ENCODE results near the gene PAX7. TPM values are rescaled to one million over a fixed set of nuclear protein-coding genes. Genes with fewer than 3 reads are reported as not detected.

PAX7 gene
- polyA plus RNA-seq, 2 of the 4 experiments (the other 2 are of a cell fraction), result 0.23 to 0.48 TPM

DNA sequence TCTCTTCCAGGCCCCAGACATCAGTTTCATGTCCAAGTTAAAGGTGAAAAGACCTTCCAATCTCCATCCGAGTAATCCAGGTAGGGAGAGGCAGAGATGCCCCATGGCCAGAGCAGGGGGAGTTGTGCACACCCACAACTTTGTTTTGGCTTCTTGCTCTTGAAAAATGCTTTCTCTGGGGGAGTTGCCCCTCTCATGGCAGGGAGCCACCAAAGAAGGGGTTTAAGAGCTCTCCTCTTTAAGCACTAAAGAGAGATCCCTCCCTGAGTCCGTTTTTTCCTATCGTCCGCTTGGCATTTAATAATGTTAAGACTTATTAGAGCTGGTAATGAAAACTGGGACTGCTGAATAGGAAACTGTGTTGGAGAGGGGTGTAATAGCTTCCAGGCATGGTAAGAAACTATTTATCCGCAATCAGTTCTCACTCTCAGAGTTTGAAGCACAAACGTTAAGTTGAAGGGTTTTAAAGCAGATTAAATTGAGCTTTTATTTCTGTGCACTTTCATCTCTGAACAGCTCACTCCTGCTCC is 8.3 kb downstream of the PAX7 start:
- Histone ChIP-seq H3K27ac (no peak overlapping the region), H3K4me3 (no peak overlapping the region), H3K4me2 (no peak overlapping the region), H3K9me3 (no peaks in the 10 kb centered on the region), H3K4me1 (no peaks in the 10 kb centered on the region)
- POLR2A ChIA-PET, result no interaction called here
- FAIRE-seq (no peak), DNase-seq (ENCODE audit: low read depth in 1 of 2, low spot score in 1 of 2) (no peak), ATAC-seq (no peak)
- TF ChIP-seq, protein P1, sequence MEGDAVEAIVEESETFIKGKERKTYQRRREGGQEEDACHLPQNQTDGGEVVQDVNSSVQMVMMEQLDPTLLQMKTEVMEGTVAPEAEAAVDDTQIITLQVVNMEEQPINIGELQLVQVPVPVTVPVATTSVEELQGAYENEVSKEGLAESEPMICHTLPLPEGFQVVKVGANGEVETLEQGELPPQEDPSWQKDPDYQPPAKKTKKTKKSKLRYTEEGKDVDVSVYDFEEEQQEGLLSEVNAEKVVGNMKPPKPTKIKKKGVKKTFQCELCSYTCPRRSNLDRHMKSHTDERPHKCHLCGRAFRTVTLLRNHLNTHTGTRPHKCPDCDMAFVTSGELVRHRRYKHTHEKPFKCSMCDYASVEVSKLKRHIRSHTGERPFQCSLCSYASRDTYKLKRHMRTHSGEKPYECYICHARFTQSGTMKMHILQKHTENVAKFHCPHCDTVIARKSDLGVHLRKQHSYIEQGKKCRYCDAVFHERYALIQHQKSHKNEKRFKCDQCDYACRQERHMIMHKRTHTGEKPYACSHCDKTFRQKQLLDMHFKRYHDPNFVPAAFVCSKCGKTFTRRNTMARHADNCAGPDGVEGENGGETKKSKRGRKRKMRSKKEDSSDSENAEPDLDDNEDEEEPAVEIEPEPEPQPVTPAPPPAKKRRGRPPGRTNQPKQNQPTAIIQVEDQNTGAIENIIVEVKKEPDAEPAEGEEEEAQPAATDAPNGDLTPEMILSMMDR (IDR thresholded peaks at IDR 0.05), result no peak
- no peak for TF ChIP-seq EHMT2 (IDR thresholded peaks at IDR 0.05; ENCODE audit: low read depth)
- TF ChIP-seq, protein P2, sequence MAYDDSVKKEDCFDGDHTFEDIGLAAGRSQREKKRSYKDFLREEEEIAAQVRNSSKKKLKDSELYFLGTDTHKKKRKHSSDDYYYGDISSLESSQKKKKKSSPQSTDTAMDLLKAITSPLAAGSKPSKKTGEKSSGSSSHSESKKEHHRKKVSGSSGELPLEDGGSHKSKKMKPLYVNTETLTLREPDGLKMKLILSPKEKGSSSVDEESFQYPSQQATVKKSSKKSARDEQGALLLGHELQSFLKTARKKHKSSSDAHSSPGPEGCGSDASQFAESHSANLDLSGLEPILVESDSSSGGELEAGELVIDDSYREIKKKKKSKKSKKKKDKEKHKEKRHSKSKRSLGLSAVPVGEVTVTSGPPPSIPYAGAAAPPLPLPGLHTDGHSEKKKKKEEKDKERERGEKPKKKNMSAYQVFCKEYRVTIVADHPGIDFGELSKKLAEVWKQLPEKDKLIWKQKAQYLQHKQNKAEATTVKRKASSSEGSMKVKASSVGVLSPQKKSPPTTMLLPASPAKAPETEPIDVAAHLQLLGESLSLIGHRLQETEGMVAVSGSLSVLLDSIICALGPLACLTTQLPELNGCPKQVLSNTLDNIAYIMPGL (CRISPR knock-in tag; IDR thresholded peaks at IDR 0.05; ENCODE audit: borderline replicate concordance), result no peak
- TF ChIP-seq RFX5 (IDR thresholded peaks at IDR 0.05), result no peak
- TF ChIP-seq ZSCAN20 (CRISPR knock-in tag; IDR thresholded peaks at IDR 0.05), result no peak
- TF ChIP-seq RARB (CRISPR knock-in tag; IDR thresholded peaks at IDR 0.05), result no peak
- no peak for TF ChIP-seq KDM1A (IDR thresholded peaks at IDR 0.05; ENCODE audit: low read depth)
- no peak for TF ChIP-seq GATA3 (IDR thresholded peaks at IDR 0.05; ENCODE audit: borderline replicate concordance)
- no peak for TF ChIP-seq CEBPB (IDR thresholded peaks at IDR 0.05)
- 78% methylated on average over 6 of the region's 6 CpGs for WGBS (ENCODE audit: missing lambda C conversion rate)
- CTCF ChIA-PET, result interaction anchor here (0.6 to 1.6 kb wide), 3 partner anchors 42 to 172 kb away, joined by 4 to 7 read pairs (median 4); no protein-coding TSS in a partner anchor

GRCh38 chr1:18639368-18640055 is 8.9 kb downstream of the PAX7 start:
- no peak for TF ChIP-seq MYC (IDR thresholded peaks at IDR 0.05; ENCODE audit: borderline replicate concordance, low read length)
- no peak for TF ChIP-seq TFCP2L1 (CRISPR knock-in tag; IDR thresholded peaks at IDR 0.05)
- no peak for TF ChIP-seq POLR2A (IDR thresholded peaks at IDR 0.05; ENCODE audit: low read length)
- TF ChIP-seq EHF (CRISPR knock-in tag; IDR thresholded peaks at IDR 0.05), result no peak
- no peak for TF ChIP-seq NFE2L2 (conservative IDR thresholded peaks at IDR 0.05; ENCODE audit: low read length)
- no peak for TF ChIP-seq TP53 (CRISPR knock-in tag; IDR thresholded peaks at IDR 0.05)
- no peak for TF ChIP-seq RCOR1 (IDR thresholded peaks at IDR 0.05; ENCODE audit: low read depth, low read length)
- TF ChIP-seq FOSL2 (IDR thresholded peaks at IDR 0.05), result no peak
- no peak for TF ChIP-seq FOSL2 (CRISPR knock-in tag; IDR thresholded peaks at IDR 0.05)
- no peak for TF ChIP-seq NR3C1 (IDR thresholded peaks at IDR 0.05)
- TF ChIP-seq, protein P2 (CRISPR knock-in tag; IDR thresholded peaks at IDR 0.05; ENCODE audit: borderline replicate concordance), result no peak
- TF ChIP-seq, protein P3, sequence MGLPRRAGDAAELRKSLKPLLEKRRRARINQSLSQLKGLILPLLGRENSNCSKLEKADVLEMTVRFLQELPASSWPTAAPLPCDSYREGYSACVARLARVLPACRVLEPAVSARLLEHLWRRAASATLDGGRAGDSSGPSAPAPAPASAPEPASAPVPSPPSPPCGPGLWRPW (IDR thresholded peaks at IDR 0.05), result no peak
- no peak for TF ChIP-seq HDAC2 (IDR thresholded peaks at IDR 0.05)
- no peak for TF ChIP-seq KDM5A (IDR thresholded peaks at IDR 0.05)
- Histone ChIP-seq H3K27ac (no peak overlapping the region), H3K4me3 (no peak overlapping the region), H3K4me2 (no peak overlapping the region), H3K4me1 (no peaks in the 10 kb centered on the region), H3K9me3 (no peaks in the 10 kb centered on the region)
- ChIA-PET CTCF (interaction anchor here (0.6 to 1.6 kb wide), 4 partner anchors 42 to 274 kb away, joined by 3 to 7 read pairs (median 4); no protein-coding TSS in a partner anchor), POLR2A (no interaction called here)
- ATAC-seq (no peak), DNase-seq (ENCODE audit: low read depth in 1 of 2, low spot score in 1 of 2) (no peak), FAIRE-seq (no peak)
- WGBS (ENCODE audit: missing lambda C conversion rate), result 68% methylated on average over 10 of the region's 10 CpGs
